ENCODE measurements around the gene ZNF460. TPM values are rescaled to one million over a fixed set of nuclear protein-coding genes. Genes with fewer than 3 reads are reported as not detected.

Gene ZNF460
- total RNA-seq, 1 donor from 2014 or later: 37.4 TPM

DNA sequence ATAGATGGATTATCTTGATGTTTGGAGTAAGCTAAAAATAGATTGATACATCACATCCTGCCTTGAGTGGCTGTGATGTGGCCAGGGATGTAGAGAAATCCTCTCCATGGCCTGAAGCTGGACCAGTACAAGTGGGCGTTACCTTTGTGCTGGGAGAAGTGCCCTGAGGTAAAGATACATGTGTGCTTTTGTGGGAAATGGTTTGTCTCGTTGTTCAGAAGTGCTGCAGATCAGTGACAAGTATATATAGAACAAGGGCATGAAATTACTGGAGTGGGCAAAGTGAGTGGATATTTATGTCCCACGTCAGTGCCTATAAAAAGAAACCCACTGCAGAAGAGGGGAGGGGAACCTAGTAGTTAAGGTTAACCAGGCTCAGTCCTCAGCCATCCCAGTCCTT is 58.6 kb downstream of the ZNF460 start:
- DNase-seq (ENCODE audit: low read depth in 2 of 2): no peak

GRCh38 chr19:57342582-57342981 is 62.3 kb downstream of the ZNF460 start:
- DNase-seq (ENCODE audit: low read depth in 2 of 2): no peak

Other genes with a start within 250 kb of the ZNF460 start
- gene USP29, start 160.5 kb upstream of the ZNF460 start, total RNA-seq: not detected in 2 replicates
- not detected in 2 replicates for gene ZIM3, start 135.3 kb upstream of the ZNF460 start, total RNA-seq
- not detected in 2 replicates for gene DUXA, start 113.0 kb upstream of the ZNF460 start, total RNA-seq
- gene ZNF264, start 89.0 kb upstream of the ZNF460 start, total RNA-seq: 11.4 and 23.1 TPM in 2 replicates
- gene AURKC, start 49.5 kb upstream of the ZNF460 start, total RNA-seq: 0.13 and 0.38 TPM in 2 replicates
- gene ZNF805, start 39.9 kb upstream of the ZNF460 start, total RNA-seq: 19.8 and 25.3 TPM in 2 replicates
- gene ZNF543, start 40.0 kb downstream of the ZNF460 start, total RNA-seq: 7.8 and 10.1 TPM in 2 replicates
- gene ZNF304, start 70.8 kb downstream of the ZNF460 start, total RNA-seq: 8.1 and 10.7 TPM in 2 replicates
- 8.0 and 11.1 TPM in 2 replicates for gene TRAPPC2B, start 83.1 kb downstream of the ZNF460 start, total RNA-seq
- gene ZNF547, start 83.1 kb downstream of the ZNF460 start, total RNA-seq: 2.3 and 3.0 TPM in 2 replicates
- 8.0 and 13.5 TPM in 2 replicates for gene ZNF548, start 109.4 kb downstream of the ZNF460 start, total RNA-seq
- gene ZNF17, start 130.7 kb downstream of the ZNF460 start, total RNA-seq: 9.8 and 10.9 TPM in 2 replicates
- gene ZNF749, start 154.8 kb downstream of the ZNF460 start, total RNA-seq: 8.5 and 11.5 TPM in 2 replicates
- gene VN1R1, start 176.7 kb downstream of the ZNF460 start, total RNA-seq: 0.13 and 0.51 TPM in 2 replicates
- gene ZNF772, start 197.1 kb downstream of the ZNF460 start, total RNA-seq: 13.1 and 14.7 TPM in 2 replicates
- gene ZNF419, start 207.3 kb downstream of the ZNF460 start, total RNA-seq: 7.7 and 14.9 TPM in 2 replicates
- 5.8 and 12.1 TPM in 2 replicates for gene ZNF773, start 219.5 kb downstream of the ZNF460 start, total RNA-seq
- 2.8 and 4.9 TPM in 2 replicates for gene ZNF549, start 246.9 kb downstream of the ZNF460 start, total RNA-seq

All from dermis microvascular lymphatic vessel endothelial cell (primary cell).